RWPE1 (cell line): ENCODE measurements around the gene B9D1.
A peak's percentile ranks its signal among the peaks of the same experiment; 100 is the strongest.

Experiments
- CTCF ChIA-PET: fragments of 350-600 bp; sonication (Branson Sonifier 250); formaldehyde crosslinking; extraction: SDS; loops from one replicate; lab custom pipeline; 2021; lab: Yijun Ruan, JAX
- POLR2A ChIA-PET: fragments of 400-600 bp; formaldehyde crosslinking; extraction: SDS; loops from one replicate; lab custom pipeline; 2020; ENCODE audit warnings: antibody characterized with exemption; ENCODE audit not compliant: low non-redundant PET; lab: Yijun Ruan, JAX
- DNase-seq: peaks from one replicate; pipeline ENCODE4 v3.0.0; 2012; ENCODE audit warnings: low spot score
- H3K27ac ChIP-seq: fragments of 450-650 bp; 2 replicates; pipeline ENCODE4 v1.5.1; 2017
- TF ChIP-seq, protein P1 (sequence below): fragments of 450-650 bp; conservative IDR thresholded peaks from 2 replicates; pipeline ENCODE4 v1.5.1; 2017; ENCODE audit warnings: low read depth, mild to moderate bottlenecking

The B9D1 gene

DNA sequence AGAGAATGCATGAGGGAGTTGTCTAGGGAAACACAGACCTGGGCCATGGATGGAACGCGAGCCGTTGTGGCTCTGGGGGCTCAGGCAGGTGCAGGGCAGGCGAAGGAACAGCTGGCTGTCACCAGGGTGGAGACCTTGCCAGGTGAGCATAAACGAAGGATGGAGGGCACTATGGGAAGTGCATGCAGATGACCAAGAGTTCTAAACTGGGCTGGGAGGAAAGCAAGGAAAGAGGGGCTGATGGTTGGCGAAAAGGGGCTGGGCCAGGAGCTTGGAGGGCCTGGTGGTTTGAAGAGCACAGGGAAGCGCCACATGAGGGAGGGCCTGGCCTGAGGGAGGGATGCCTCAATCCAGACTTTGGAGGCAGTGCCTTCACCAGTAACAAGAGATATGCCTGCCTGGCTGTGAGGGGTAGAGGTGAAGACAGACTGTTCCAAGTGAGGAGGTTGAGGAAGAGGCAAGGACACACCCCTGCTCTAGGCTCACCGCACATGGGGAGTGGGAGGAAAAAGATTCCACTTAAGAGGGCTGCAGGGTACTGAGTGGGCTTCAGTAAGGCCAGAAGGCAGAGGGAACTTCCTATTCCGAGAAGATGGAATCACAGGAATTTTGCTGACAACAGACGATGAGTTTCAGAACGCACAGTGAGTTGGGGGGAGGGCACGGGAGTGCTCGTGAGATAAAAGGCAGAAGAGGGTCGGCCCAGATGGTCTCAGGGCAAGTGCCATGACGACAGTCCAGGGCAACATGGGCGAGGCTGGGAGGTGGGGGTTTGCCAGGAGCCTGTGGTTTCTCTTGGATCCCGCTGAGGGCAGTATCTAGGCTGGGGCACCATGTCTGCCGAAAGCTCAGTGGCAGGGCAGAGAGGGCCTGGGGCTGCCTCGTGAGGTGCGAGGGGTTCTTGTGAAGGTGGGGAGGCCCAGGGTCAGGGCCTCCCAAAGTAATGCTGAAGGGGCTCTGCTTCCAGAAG is 20.6 kb downstream of the B9D1 start:
- CTCF ChIA-PET, result interaction anchor here (1.1 kb wide), 1 partner anchor 21 kb away, joined by 3 read pairs; no protein-coding TSS in a partner anchor
- POLR2A ChIA-PET, result no interaction called here
- no peak for DNase-seq
- H3K27ac ChIP-seq, result peak overlapping the region; percentile 7
- TF ChIP-seq, protein P1, sequence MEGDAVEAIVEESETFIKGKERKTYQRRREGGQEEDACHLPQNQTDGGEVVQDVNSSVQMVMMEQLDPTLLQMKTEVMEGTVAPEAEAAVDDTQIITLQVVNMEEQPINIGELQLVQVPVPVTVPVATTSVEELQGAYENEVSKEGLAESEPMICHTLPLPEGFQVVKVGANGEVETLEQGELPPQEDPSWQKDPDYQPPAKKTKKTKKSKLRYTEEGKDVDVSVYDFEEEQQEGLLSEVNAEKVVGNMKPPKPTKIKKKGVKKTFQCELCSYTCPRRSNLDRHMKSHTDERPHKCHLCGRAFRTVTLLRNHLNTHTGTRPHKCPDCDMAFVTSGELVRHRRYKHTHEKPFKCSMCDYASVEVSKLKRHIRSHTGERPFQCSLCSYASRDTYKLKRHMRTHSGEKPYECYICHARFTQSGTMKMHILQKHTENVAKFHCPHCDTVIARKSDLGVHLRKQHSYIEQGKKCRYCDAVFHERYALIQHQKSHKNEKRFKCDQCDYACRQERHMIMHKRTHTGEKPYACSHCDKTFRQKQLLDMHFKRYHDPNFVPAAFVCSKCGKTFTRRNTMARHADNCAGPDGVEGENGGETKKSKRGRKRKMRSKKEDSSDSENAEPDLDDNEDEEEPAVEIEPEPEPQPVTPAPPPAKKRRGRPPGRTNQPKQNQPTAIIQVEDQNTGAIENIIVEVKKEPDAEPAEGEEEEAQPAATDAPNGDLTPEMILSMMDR, result no peak

DNA sequence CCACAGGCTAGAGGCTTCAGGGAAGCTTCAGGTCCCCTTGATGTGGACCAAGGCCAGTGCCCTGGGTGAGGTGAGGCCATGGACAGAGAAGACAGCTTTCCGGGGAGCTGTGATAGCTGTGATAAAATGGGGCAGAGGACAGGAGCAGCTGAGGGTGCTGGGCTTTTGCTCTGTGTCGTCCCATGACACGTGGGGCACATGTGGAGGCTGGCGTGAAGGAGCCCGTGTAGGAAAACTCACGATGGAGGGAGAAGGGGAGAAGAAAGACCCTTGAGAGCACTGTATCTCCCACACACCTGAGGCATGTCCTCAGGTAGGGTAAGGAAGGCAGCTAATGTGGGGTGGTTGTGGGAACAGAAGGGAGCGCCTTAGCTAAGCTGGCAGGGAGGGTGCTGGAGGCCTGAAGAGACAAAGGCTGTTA is 21.3 kb downstream of the B9D1 start:
- peak overlapping the region; percentile 7 for H3K27ac ChIP-seq
- TF ChIP-seq, protein P1, result no peak
- POLR2A ChIA-PET, result no interaction called here
- CTCF ChIA-PET, result interaction anchor here (1.1 kb wide), 1 partner anchor 22 kb away, joined by 3 read pairs; no protein-coding TSS in a partner anchor
- DNase-seq, result no peak

DNA sequence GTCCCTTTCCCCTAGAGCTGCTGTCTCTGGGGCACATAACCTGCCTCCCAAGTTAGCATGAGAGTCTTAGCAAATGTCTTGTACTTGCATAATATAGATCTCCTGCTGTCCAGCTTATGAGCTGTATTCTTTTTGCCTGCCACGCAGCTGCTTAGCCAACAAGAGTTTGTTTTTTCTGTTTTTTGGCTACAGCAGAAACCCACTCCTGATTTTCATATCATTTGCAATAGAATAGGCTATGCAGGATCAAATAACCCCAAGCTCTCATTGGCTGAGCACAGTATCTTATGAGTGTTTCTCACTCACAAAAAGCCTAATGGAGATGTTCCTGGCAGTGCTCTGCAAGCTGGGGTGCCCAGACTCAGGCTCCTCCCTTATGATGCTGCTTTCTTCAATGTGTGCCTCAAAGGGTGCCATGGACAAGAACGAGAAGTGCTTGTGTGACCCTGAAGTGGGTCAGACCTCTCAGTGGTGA is 23.1 kb downstream of the B9D1 start:
- POLR2A ChIA-PET, result no interaction called here
- no peak overlapping the region for H3K27ac ChIP-seq
- DNase-seq, result no peak
- CTCF ChIA-PET, result interaction anchor here (0.6 to 1.5 kb wide), 3 partner anchors 14 to 427 kb away, joined by 3 to 5 read pairs (median 4); no protein-coding TSS in a partner anchor
- TF ChIP-seq, protein P1, result no peak

DNA sequence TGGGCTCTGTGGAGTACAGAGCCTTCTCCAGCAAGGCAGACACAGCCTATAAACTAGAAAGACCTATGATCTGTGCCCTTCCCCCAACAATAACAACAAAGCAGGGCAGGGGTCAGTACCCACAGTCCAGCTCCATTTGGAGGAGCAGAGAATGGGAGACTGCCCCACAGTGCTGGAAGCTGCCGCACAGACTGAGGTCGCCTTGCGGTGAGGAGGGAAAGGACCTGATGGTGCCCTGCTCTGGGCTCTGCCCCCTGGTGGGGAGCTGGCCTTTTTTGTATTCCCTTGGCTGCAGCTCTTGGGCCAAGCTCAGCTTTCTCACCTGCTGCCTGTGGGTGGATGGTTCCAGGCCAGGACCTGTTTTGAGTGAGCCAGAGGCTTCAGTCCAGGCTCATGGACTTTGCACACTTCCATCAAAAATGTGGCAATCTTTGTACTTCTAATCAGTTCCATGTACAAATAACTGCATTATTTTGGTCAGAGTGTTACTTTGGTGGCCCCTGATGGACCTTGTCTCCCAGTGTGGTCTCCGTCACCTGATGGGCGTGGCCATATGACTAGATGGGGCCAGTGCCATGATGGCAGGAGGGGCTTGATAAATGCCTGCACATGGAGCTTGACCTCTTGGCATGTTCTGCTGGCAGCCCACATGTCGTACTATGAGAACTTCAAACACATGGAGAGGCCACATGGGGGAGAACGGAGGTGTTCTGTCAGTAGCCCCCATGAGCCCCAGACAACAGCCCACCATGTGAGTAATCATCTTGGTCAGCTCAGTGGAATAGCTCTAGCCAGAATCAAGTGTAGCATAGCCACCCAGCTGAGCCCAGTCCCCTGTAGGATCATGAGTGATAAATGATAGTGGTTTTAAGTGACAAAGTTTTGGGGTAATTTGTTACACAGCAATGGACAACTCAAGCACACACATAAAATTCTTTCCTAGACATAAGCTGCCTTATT is 24.2 kb downstream of the B9D1 start:
- ChIA-PET POLR2A (no interaction called here), CTCF (interaction anchor here (1.1 to 1.5 kb wide), 2 partner anchors 18 to 20 kb away, joined by 4 to 5 read pairs; no protein-coding TSS in a partner anchor)
- TF ChIP-seq, protein P1, result 0 out of 2 replicates have a peak, but pooled peaks have one; percentile 9
- DNase-seq, result no peak
- H3K27ac ChIP-seq, result peak overlapping the region; percentile 25

DNA sequence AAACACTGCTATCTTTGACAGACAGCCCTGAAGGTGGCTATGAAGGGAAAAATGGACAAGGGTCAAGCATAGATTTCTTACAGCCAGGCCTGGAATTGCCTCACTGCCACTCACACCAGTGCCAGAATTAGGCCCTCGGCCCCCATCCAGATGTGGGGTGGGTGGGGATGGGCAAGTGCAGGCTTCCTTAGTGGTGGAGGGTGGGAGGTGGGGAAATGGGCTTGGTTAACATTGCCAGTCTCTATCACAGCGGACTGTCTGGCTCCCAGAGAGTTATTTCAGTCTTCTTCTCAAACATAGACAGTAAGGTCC is 24.9 kb downstream of the B9D1 start:
- ChIA-PET CTCF (interaction anchor here (1.1 kb wide), 1 partner anchor 18 kb away, joined by 5 read pairs; no protein-coding TSS in a partner anchor), POLR2A (no interaction called here)
- H3K27ac ChIP-seq, result peak overlapping the region; percentile 25; the same call in 1 of the 2 replicates
- DNase-seq, result no peak
- TF ChIP-seq, protein P1, result no peak
